ENCODE measurements around the gene KIF24. TPM values are rescaled to one million over a fixed set of nuclear protein-coding genes. Genes with fewer than 3 reads are reported as not detected.

Gene KIF24
- total and polyA plus RNA-seq, 2 donors (not counting 1 experiment from before 2014, with no cell fraction given): 0.94 to 1.2 TPM

- H3K9me3 ChIP-seq (ENCODE audit: control insufficient read depth, insufficient read depth, low read depth, low read length): no peaks in the 10 kb centered on the region
- H3K4me2 ChIP-seq (ENCODE audit: extremely low read depth, insufficient read depth, low read length): no peak overlapping the region
- peaks cover 9% of the 10 kb centered on the region for H3K4me1 ChIP-seq (ENCODE audit: control insufficient read depth, extremely low read depth, insufficient read depth, low read length)
- peaks cover 12% of the 10 kb centered on the region for H3K79me2 ChIP-seq (ENCODE audit: control insufficient read depth, insufficient read depth, low read length)
- no peak overlapping the region for H2AFZ ChIP-seq (ENCODE audit: low read length)
- no peak overlapping the region for H3K9ac ChIP-seq (ENCODE audit: insufficient read depth, low read length)
- no peak overlapping the region for H3K27ac ChIP-seq (ENCODE audit: insufficient read depth, low read length)
- no peaks in the 10 kb centered on the region for H4K20me1 ChIP-seq (ENCODE audit: control insufficient read depth, extremely low read depth, insufficient read depth, low read length)
- no peaks in the 10 kb centered on the region for H3K27me3 ChIP-seq (ENCODE audit: control insufficient read depth, insufficient read depth, low read length)
- no peak overlapping the region for H3K4me3 ChIP-seq (replicated peaks in 1 of 4; ENCODE audit: control extremely low read depth in 1 of 4, insufficient read depth in 1 of 4, low read depth in 3 of 4, low read length in 4 of 4)
- TF ChIP-seq CTCF (conservative IDR thresholded peaks at IDR 0.05 in 1 of 2, IDR thresholded peaks at IDR 0.05 in 1 of 2; ENCODE audit: low read depth in 1 of 2, low read length in 2 of 2) (no peak), EZH2 (IDR thresholded peaks at IDR 0.05; ENCODE audit: low read length, missing control alignments) (no peak)
- no peaks in the 10 kb centered on the region for H3K36me3 ChIP-seq (ENCODE audit: control insufficient read depth, insufficient read depth, low read length)
- peak in 1 of 2 donors; percentile 6 for DNase-seq (ENCODE audit: low read depth in 2 of 2)
Measured at GRCh38 chr9:34322899-34323591, 6.0 kb downstream of the KIF24 start.

DNA sequence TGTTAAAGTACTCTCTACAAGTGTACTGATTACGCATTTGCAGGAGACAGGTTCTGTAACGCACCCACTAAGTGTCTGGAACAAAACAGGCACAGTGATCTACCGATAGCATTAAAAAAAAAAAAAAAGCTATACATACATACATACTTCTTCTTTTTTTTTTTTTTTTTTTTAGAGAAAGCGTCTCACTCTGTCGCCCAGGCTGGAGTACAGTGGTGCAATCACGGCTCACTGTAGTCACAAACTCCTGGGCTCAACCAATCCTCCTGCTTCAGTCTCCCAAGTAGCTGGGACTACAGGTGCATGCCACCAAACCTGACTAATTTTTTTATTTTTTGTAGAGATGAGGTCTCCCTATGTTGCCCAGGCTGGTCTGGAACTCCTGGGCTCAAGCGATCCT lies 7.6 kb downstream of the KIF24 start:
- DNase-seq (ENCODE audit: low read depth in 2 of 2): no peak
- no peaks in the 10 kb centered on the region for H3K9me3 ChIP-seq (ENCODE audit: control insufficient read depth, insufficient read depth, low read depth, low read length)
- no peak overlapping the region for H3K27ac ChIP-seq (ENCODE audit: insufficient read depth, low read length)
- H3K9ac ChIP-seq (ENCODE audit: insufficient read depth, low read length): no peak overlapping the region
- no peaks in the 10 kb centered on the region for H4K20me1 ChIP-seq (ENCODE audit: control insufficient read depth, extremely low read depth, insufficient read depth, low read length)
- no peak overlapping the region for H3K4me2 ChIP-seq (ENCODE audit: extremely low read depth, insufficient read depth, low read length)
- peaks cover 1% of the 10 kb centered on the region for H3K79me2 ChIP-seq (ENCODE audit: control insufficient read depth, insufficient read depth, low read length)
- H3K36me3 ChIP-seq (ENCODE audit: control insufficient read depth, insufficient read depth, low read length): no peaks in the 10 kb centered on the region
- no peak overlapping the region for H3K4me3 ChIP-seq (replicated peaks in 1 of 4; ENCODE audit: control extremely low read depth in 1 of 4, insufficient read depth in 1 of 4, low read depth in 3 of 4, low read length in 4 of 4)
- no peak overlapping the region for H2AFZ ChIP-seq (ENCODE audit: low read length)
- H3K27me3 ChIP-seq (ENCODE audit: control insufficient read depth, insufficient read depth, low read length): no peaks in the 10 kb centered on the region
- TF ChIP-seq CTCF (conservative IDR thresholded peaks at IDR 0.05 in 1 of 2, IDR thresholded peaks at IDR 0.05 in 1 of 2; ENCODE audit: low read depth in 1 of 2, low read length in 2 of 2) (no peak), EZH2 (IDR thresholded peaks at IDR 0.05; ENCODE audit: low read length, missing control alignments) (no peak)
- H3K4me1 ChIP-seq (ENCODE audit: control insufficient read depth, extremely low read depth, insufficient read depth, low read length): peaks cover 7% of the 10 kb centered on the region

- Histone ChIP-seq H3K9ac (ENCODE audit: insufficient read depth, low read length) (no peak overlapping the region), H3K4me3 (replicated peaks in 1 of 4; ENCODE audit: control extremely low read depth in 1 of 4, insufficient read depth in 1 of 4, low read depth in 3 of 4, low read length in 4 of 4) (no peak overlapping the region), H3K79me2 (ENCODE audit: control insufficient read depth, insufficient read depth, low read length) (no peaks in the 10 kb centered on the region), H3K27me3 (ENCODE audit: control insufficient read depth, insufficient read depth, low read length) (no peaks in the 10 kb centered on the region), H3K36me3 (ENCODE audit: control insufficient read depth, insufficient read depth, low read length) (no peaks in the 10 kb centered on the region), H4K20me1 (ENCODE audit: control insufficient read depth, extremely low read depth, insufficient read depth, low read length) (no peaks in the 10 kb centered on the region), H2AFZ (ENCODE audit: low read length) (no peak overlapping the region), H3K4me2 (ENCODE audit: extremely low read depth, insufficient read depth, low read length) (no peak overlapping the region), H3K27ac (ENCODE audit: insufficient read depth, low read length) (no peak overlapping the region), H3K9me3 (ENCODE audit: control insufficient read depth, insufficient read depth, low read depth, low read length) (no peaks in the 10 kb centered on the region), H3K4me1 (ENCODE audit: control insufficient read depth, extremely low read depth, insufficient read depth, low read length) (no peaks in the 10 kb centered on the region)
- TF ChIP-seq CTCF (conservative IDR thresholded peaks at IDR 0.05 in 1 of 2, IDR thresholded peaks at IDR 0.05 in 1 of 2; ENCODE audit: low read depth in 1 of 2, low read length in 2 of 2) (no peak), EZH2 (IDR thresholded peaks at IDR 0.05; ENCODE audit: low read length, missing control alignments) (no peak)
- DNase-seq (ENCODE audit: low read depth in 2 of 2): no peak
Measured at GRCh38 chr9:34318163-34318790, 10.8 kb downstream of the KIF24 start.
